Fibroblast of mammary gland (primary cell): ENCODE results near the gene RNPS1.

Experiments used
- DNase-seq: peaks from one replicate; pipeline ENCODE4 v3.0.0-alpha.2; 2010; ENCODE audit warnings: low read depth
- H3K4me3 ChIP-seq: 2 replicates; pipeline ENCODE4 v1.5.1; 2011; ENCODE audit warnings: low read depth, mild to moderate bottlenecking, low read length, moderate library complexity; ENCODE audit not compliant: control insufficient read depth
- TF ChIP-seq, protein P1 (sequence below): conservative IDR thresholded peaks from 2 replicates; pipeline ENCODE4 v1.5.1; 2011; ENCODE audit warnings: low read depth, low read length, inconsistent platforms; ENCODE audit not compliant: control insufficient read depth, insufficient read depth

The RNPS1 gene

DNA sequence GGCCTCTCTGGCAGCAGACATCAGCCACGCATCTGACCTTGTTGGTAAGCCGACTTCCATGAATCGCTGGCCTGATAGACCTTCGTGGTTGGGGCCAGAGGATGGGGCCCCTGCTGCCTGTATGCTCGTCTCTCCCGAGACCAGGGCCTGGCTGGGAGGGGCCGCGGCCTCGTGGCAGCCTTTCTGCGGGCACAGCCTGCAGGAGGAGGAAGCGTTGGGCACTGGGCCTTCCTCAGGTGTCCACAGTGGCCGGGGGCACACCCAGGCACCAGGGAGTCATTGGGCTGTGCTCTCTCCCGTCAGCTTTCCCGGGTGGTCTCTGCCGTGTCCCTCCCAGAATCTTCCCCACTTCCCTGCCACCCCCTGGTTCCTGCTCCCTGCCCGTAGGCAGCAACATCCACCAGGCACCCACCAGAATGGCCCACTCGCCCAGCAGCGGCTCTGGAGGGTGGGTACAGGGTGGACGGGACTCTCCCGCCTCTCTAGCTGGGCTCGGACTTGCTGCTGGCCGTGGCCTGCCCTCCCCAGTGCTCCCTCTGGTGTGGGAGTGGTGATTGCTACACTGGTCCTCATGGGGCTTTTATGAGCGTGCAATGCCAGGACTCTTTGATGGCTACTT is 38.2 kb downstream of the RNPS1 start:
- no peak for DNase-seq
- H3K4me3 ChIP-seq = no peak overlapping the region
- TF ChIP-seq, protein P1, sequence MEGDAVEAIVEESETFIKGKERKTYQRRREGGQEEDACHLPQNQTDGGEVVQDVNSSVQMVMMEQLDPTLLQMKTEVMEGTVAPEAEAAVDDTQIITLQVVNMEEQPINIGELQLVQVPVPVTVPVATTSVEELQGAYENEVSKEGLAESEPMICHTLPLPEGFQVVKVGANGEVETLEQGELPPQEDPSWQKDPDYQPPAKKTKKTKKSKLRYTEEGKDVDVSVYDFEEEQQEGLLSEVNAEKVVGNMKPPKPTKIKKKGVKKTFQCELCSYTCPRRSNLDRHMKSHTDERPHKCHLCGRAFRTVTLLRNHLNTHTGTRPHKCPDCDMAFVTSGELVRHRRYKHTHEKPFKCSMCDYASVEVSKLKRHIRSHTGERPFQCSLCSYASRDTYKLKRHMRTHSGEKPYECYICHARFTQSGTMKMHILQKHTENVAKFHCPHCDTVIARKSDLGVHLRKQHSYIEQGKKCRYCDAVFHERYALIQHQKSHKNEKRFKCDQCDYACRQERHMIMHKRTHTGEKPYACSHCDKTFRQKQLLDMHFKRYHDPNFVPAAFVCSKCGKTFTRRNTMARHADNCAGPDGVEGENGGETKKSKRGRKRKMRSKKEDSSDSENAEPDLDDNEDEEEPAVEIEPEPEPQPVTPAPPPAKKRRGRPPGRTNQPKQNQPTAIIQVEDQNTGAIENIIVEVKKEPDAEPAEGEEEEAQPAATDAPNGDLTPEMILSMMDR = no peak

DNA sequence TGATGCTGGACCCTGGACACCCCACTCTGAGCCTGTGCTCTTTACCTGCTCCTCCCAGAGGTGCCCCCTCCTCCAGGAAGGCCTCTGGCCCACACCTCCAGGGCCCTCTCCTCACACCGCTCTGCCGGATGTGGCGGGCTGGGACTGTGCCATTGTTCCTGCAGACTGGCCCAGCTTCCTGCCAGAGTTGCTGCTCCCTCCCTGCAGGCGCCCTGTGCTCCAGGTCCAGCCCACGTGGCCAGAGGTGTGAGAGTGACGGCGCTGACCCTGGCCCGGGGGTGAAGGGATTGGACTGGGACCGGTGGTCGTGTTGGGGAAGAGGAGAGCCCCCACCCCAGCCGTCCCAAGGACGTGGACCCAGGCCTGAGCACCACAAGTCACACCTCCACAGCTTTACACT is 38.8 kb downstream of the RNPS1 start:
- no peak for DNase-seq
- TF ChIP-seq, protein P1 = no peak
- H3K4me3 ChIP-seq = no peak overlapping the region

DNA sequence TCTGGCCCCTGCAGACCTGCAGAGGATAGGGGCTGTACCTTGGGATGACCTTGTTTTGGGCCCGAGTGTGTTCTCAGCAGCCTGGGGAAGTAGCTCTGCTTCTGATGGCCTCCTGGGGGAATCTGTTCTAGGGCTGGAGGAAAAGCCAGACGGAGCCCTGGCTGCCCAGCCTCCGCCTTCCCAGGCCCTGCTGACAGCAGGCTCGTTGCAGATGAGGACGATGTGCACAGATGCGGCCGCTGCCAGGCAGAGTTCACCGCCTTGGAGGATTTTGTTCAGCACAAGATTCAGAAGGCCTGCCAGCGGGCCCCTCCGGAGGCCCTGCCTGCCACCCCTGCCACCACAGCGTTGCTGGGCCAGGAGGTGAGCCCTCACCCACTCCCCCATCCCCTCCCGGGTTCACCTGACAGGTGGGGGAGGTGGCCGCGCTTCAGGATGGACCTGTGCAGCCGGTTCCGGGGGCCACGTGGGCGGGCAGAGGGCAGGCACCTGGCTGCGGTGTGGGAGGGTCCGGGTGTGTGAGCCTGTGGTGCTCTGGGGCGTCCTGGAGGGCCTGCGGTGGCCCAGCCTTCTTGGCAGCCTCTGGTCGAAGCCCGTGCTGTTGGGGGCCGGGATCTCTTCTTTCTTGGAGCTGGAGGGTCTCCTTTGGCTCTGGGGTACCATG is 39.6 kb downstream of the RNPS1 start:
- TF ChIP-seq, protein P1 = no peak
- DNase-seq = no peak
- no peak overlapping the region for H3K4me3 ChIP-seq

DNA sequence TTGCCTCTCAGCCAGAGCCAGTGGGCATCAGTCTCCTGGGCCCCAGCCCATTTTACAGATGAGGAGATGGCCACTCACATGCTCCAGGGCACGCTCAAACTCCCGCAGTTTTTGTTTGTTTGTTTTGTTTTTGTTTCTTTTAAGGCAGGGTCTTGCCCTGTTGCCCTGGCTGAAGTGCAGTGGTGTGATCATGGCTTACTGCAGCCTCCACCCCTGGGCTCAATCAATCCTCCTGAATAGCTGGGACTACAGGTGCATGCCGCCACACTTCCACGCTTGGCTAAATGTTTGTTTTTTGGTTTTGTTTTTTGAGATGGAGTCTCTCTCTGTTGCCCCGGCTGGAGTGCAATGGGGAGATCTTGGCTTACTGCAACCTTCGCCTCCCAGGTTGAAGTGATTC is 41.0 kb downstream of the RNPS1 start:
- TF ChIP-seq, protein P1 = no peak
- no peak for DNase-seq
- no peak overlapping the region for H3K4me3 ChIP-seq

DNA sequence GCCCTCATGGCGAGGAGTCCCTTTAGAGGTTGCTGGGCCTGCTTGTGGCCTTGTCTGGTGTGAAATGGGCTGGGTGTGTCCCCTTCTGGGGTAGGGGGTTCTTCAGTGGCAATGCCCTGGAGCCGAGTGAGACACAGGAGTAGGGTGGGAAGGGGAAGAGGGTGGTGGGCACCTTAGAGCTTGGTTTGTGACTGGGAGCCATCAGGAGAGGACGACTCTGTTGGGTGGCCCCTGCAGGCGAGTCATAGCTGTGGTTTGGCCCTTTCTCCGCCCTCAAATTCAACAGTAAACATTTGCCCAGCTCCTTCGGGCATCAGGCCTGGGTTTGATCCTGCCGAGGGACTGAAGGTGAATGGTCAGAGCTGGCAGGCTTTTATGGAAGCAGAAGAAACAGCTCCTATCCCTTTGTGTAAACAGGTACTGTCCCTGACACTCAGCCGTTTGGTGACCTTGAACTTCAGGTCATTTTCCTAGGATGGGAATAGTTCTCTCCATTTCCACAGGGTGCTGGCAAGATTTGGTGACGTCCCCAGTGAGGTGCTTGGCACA is 41.6 kb downstream of the RNPS1 start:
- no peak overlapping the region for H3K4me3 ChIP-seq
- TF ChIP-seq, protein P1 = no peak
- no peak for DNase-seq

DNA sequence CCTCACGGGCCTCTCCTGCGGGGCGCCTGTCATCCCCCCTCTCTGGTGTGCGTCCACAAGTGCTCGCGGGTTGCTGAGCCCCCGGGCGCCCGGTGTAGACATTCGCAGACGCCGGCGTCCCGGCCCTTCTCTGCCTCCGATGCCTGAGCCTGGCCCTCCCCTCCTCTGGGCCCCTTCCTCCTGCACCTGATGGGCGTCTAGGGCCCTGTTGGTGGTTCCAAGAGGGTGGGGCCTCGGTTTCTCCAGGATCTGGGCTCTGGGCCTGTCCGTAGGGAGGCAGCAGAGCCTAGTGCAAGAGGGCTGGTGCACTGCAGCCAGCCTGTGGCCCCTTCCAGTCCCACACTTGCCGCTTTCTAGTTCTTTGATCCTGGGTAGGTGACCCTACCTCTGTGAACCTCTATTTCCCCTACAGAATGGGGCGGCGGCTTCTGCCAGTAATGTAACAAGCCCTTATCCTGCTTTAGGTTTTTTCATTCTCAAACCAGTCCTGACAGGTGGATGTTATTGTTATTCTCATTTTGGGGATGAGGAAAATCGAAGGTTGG is 43.9 kb downstream of the RNPS1 start:
- peak overlapping the region; percentile 82 for H3K4me3 ChIP-seq
- DNase-seq = peak; percentile 56
- TF ChIP-seq, protein P1 = peak; percentile 16
